SJCRH30 (cell line): Measurements from ENCODE around the gene PCGF2. TPM values are rescaled to one million over a fixed set of nuclear protein-coding genes. Genes with fewer than 3 reads are reported as not detected.
"Not testable (repeated sequence)": the region's sequence is repeated elsewhere in the genome, so short reads cannot be mapped to it uniquely, and the experiment has no call there.

Source experiments
- DNase-seq, 2 experiments: peaks; one replicate each; pipeline ENCODE4 v3.0.0-alpha.2; 2015 to 2020
- H3K27ac ChIP-seq: fragments of 250-450 bp; sonication (Bioruptor Pico); 2 replicates; pipeline ENCODE4 v1.5.1; 2020; ENCODE audit warnings: mild to moderate bottlenecking, moderate library complexity
- H3K27me3 ChIP-seq: fragments of 250-450 bp; sonication (Bioruptor Pico); 2 replicates; pipeline ENCODE4 v1.5.1; 2020; ENCODE audit warnings: mild to moderate bottlenecking, moderate library complexity
- H3K36me3 ChIP-seq: fragments of 250-450 bp; sonication (Bioruptor Pico); 2 replicates; pipeline ENCODE4 v1.5.1; 2020; ENCODE audit warnings: mild to moderate bottlenecking, moderate library complexity
- H3K4me1 ChIP-seq: fragments of 250-450 bp; sonication (Bioruptor Pico); 2 replicates; pipeline ENCODE4 v1.5.1; 2020; ENCODE audit warnings: mild to moderate bottlenecking, moderate library complexity
- H3K4me3 ChIP-seq: fragments of 250-450 bp; sonication (Bioruptor Pico); 2 replicates; pipeline ENCODE4 v1.5.1; 2020; ENCODE audit warnings: mild to moderate bottlenecking, moderate library complexity
- H3K9me3 ChIP-seq: fragments of 250-450 bp; sonication (Bioruptor Pico); replicated peaks from 2 replicates; pipeline ENCODE4 v1.5.1; 2020; ENCODE audit warnings: mild to moderate bottlenecking, moderate library complexity
- total RNA-seq: library from RNA; depleted of rRNA; stranded (reverse); fragments of >200 nt; shearing (Covaris generic); gene quantifications from 2 replicates; pipeline ENCODE4 v1.2.3, GENCODE V29; 2014

The PCGF2 gene
- total RNA-seq, 1 experiment from 2014 or later = 13.8 TPM

- H3K4me3 ChIP-seq = no peak overlapping the region
- no peak overlapping the region for H3K27ac ChIP-seq
These were observed 13.9 kb downstream of the PCGF2 start for GRCh38 chr17:38733982-38734973.

GRCh38 chr17:38733282-38733981 is 14.7 kb downstream of the PCGF2 start:
- H3K36me3 ChIP-seq = peaks cover 37% of the 10 kb centered on the region
- no peaks in the 10 kb centered on the region for H3K9me3 ChIP-seq
- no peak overlapping the region for H3K4me3 ChIP-seq
- H3K4me1 ChIP-seq = peaks cover 22% of the 10 kb centered on the region
- no peaks in the 10 kb centered on the region for H3K27me3 ChIP-seq
- no peak for DNase-seq
- no peak overlapping the region for H3K27ac ChIP-seq

More at GRCh38 chr17:38733982-38734973, 13.9 kb downstream of the PCGF2 start:
- H3K27me3 ChIP-seq = no peaks in the 10 kb centered on the region
- peaks cover 45% of the 10 kb centered on the region for H3K36me3 ChIP-seq
- no peak for DNase-seq
- no peaks in the 10 kb centered on the region for H3K9me3 ChIP-seq
- peaks cover 21% of the 10 kb centered on the region for H3K4me1 ChIP-seq

GRCh38 chr17:38732376-38733281 is 15.5 kb downstream of the PCGF2 start:
- H3K36me3 ChIP-seq = peaks cover 32% of the 10 kb centered on the region
- no peak for DNase-seq
- no peaks in the 10 kb centered on the region for H3K9me3 ChIP-seq
- no peaks in the 10 kb centered on the region for H3K27me3 ChIP-seq
- H3K4me3 ChIP-seq = no peak overlapping the region
- no peak overlapping the region for H3K27ac ChIP-seq
- peaks cover 22% of the 10 kb centered on the region for H3K4me1 ChIP-seq

- DNase-seq = no peak
- Histone ChIP-seq H3K36me3 (peaks cover 26% of the 10 kb centered on the region), H3K27me3 (no peaks in the 10 kb centered on the region), H3K4me3 (no peak overlapping the region; the same call in 1 of the 2 replicates), H3K9me3 (no peaks in the 10 kb centered on the region), H3K4me1 (peaks cover 22% of the 10 kb centered on the region), H3K27ac (no peak overlapping the region)
These were observed 16.4 kb downstream of the PCGF2 start for GRCh38 chr17:38731526-38732294.

- peak; percentile 83 for DNase-seq
- Histone ChIP-seq H3K27me3 (no peaks in the 10 kb centered on the region), H3K4me1 (peaks cover 14% of the 10 kb centered on the region)
These were observed 17.4 kb downstream of the PCGF2 start for GRCh38 chr17:38730526-38731379.

GRCh38 chr17:38729886-38730525 is 18.1 kb downstream of the PCGF2 start, which contains the start of gene CISD3:
Gene CISD3, plus strand, starts transcription at chr17:38730341. Its CDS starts 18 bp downstream, at chr17:38730359.
- Histone ChIP-seq H3K9me3 (no peaks in the 10 kb centered on the region), H3K27ac (peak within 1 kb of the TSS; percentile 35; the same call in 1 of the 2 replicates), H3K27me3 (no peaks in the 10 kb centered on the region), H3K36me3 (peaks cover 14% of the 10 kb centered on the region), H3K4me1 (peaks cover 13% of the 10 kb centered on the region), H3K4me3 (peak within 1 kb of the TSS; percentile 68)
- peak; percentile 79 to 86 for DNase-seq

More at GRCh38 chr17:38730526-38731379, 17.4 kb downstream of the PCGF2 start:
- Histone ChIP-seq H3K36me3 (peaks cover 22% of the 10 kb centered on the region), H3K27ac (peak overlapping the region; percentile 35; the same call in 1 of the 2 replicates), H3K9me3 (no peaks in the 10 kb centered on the region), H3K4me3 (peak overlapping the region; percentile 68)

GRCh38 chr17:38729368-38729885 is 18.7 kb downstream of the PCGF2 start:
- DNase-seq = no peak
- H3K9me3 ChIP-seq = no peaks in the 10 kb centered on the region
- H3K36me3 ChIP-seq = peaks cover 10% of the 10 kb centered on the region
- no peaks in the 10 kb centered on the region for H3K27me3 ChIP-seq
- peaks cover 16% of the 10 kb centered on the region for H3K4me1 ChIP-seq
- H3K27ac ChIP-seq = peak overlapping the region; percentile 26; the same call in 1 of the 2 replicates
- H3K4me3 ChIP-seq = peak overlapping the region; percentile 68

- H3K36me3 ChIP-seq = peaks cover 5% of the 10 kb centered on the region; the same call in 1 of the 2 replicates
- H3K4me1 ChIP-seq = peaks cover 23% of the 10 kb centered on the region
- no peak overlapping the region for H3K27ac ChIP-seq
These were observed 19.8 kb downstream of the PCGF2 start for GRCh38 chr17:38728290-38728831.

GRCh38 chr17:38727736-38728135 is 20.4 kb downstream of the PCGF2 start:
- Histone ChIP-seq H3K36me3 (no peaks in the 10 kb centered on the region; the same call in 1 of the 2 replicates), H3K9me3 (no peaks in the 10 kb centered on the region), H3K4me3 (no peak overlapping the region), H3K4me1 (peaks cover 23% of the 10 kb centered on the region), H3K27ac (no peak overlapping the region), H3K27me3 (no peaks in the 10 kb centered on the region)
- DNase-seq = no peak

More at GRCh38 chr17:38728290-38728831, 19.8 kb downstream of the PCGF2 start:
- Histone ChIP-seq H3K4me3 (no peak overlapping the region), H3K9me3 (no peaks in the 10 kb centered on the region), H3K27me3 (no peaks in the 10 kb centered on the region)
- DNase-seq = no peak

- H3K4me1 ChIP-seq = peaks cover 20% of the 10 kb centered on the region
- not testable (repeated sequence) for H3K36me3 ChIP-seq, H3K27me3 ChIP-seq, H3K4me3 ChIP-seq, H3K9me3 ChIP-seq, DNase-seq, H3K27ac ChIP-seq
These were observed 22.0 kb downstream of the PCGF2 start for GRCh38 chr17:38726145-38726544.

GRCh38 chr17:38725066-38725465 is 23.1 kb downstream of the PCGF2 start:
- Histone ChIP-seq H3K36me3 (peaks cover 6% of the 10 kb centered on the region; the same call in 1 of the 2 replicates), H3K27me3 (no peaks in the 10 kb centered on the region), H3K27ac (peak overlapping the region; percentile 65), H3K4me1 (peaks cover 19% of the 10 kb centered on the region), H3K9me3 (no peaks in the 10 kb centered on the region), H3K4me3 (0 out of 2 replicates have a peak overlapping the region, but pooled peaks have one; percentile 10)
- peak; percentile 54 to 70 for DNase-seq
